GM18909 (cell line): ENCODE measurements around the gene LGALS7B.
"Not testable (repeated sequence)": the region's sequence is repeated elsewhere in the genome, so short reads cannot be mapped to it uniquely, and the experiment has no call there.

Experiments
- ATAC-seq: cut with Tn5 transposase; IDR thresholded peaks from one replicate; pipeline ENCODE4 v1.9.1; 2021; ENCODE audit warnings: mild to moderate bottlenecking; ENCODE audit not compliant: unreplicated experiment, poor library complexity

The LGALS7B gene

DNA sequence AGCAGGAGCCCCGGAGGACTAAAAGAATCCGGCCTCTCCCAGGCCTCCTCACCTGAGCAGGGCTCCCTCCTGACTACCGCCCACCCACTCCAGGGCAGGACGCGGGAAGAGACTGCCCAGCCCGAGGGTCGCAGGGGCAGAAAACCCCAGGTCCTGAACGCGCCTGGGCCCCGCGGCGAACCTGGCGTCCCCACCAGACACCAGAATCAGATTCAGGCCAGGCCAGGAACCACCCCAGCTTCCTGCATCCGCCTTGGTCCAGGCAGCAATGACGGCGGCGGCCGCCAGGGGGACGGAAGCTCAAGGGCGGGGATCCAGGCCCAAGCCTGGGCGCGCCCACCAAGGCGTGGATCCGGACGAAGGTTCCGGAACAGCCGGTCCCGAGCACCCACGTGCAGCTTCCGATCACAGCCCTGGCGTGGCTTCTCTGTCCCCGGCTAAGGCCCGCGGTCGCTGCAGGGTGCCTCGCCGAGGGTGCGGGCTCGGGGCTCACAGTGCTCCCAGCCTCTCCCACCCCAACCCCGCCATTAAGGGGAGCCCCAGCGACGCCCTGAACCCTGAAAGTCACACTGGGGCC lies 19.3 kb upstream of the LGALS7B start:
- ATAC-seq: no peak

- ATAC-seq: not testable (repeated sequence)
Measured at GRCh38 chr19:38770228-38770948, 18.6 kb upstream of the LGALS7B start.

GRCh38 chr19:38770949-38771275 lies 18.1 kb upstream of the LGALS7B start:
- ATAC-seq: not testable (repeated sequence)

- ATAC-seq: not testable (repeated sequence)
Measured at GRCh38 chr19:38771569-38771968, 17.4 kb upstream of the LGALS7B start.

DNA sequence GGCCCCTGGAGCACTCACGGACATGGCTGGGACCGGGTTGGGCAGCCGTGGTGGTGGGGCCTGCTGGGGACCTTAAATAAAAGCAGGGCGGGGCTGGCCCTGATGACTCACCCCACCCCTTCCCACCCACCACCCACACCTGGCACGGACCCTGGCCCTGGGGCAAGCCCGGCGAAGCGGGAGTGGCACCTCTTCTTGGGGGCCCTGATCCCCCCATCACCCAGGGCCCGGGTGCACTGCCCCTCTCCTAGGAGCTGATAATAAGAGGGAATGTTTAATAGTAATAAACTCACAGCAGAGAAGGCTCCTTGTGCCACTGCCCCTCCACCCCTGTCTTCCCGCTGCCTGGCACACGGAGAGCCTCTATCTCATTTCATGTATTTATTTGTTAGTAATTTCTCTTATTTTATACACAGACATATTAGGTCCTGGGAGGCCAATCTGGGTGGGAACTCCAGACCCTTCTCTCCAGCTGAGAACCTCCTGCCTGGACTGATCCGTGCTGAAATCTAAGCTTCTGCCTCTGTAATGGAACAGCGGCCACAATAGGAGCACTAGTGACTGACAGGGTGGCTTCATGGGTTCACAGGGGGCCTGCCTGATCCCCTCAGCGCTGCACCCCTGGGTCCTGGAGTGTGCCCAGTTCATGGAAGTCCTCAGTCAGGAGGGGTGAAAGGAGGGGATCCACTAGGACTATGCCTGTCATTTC lies 15.4 kb upstream of the LGALS7B start, which contains the start of gene LGALS7:
Gene LGALS7, minus strand, starts transcription at position 49 of the 709 bp plus-strand sequence. Its CDS starts 25 bp downstream, at position 24.
- no peak for ATAC-seq

- no peak for ATAC-seq
Measured at GRCh38 chr19:38774181-38774950, 14.6 kb upstream of the LGALS7B start.

GRCh38 chr19:38778733-38779132 lies 10.3 kb upstream of the LGALS7B start:
- no peak for ATAC-seq

GRCh38 chr19:38780443-38780842 lies 8.6 kb upstream of the LGALS7B start:
- ATAC-seq: no peak

GRCh38 chr19:38781058-38781457 lies 7.9 kb upstream of the LGALS7B start:
- ATAC-seq: no peak

GRCh38 chr19:38782212-38782611 lies 6.8 kb upstream of the LGALS7B start:
- ATAC-seq: not testable (repeated sequence)

DNA sequence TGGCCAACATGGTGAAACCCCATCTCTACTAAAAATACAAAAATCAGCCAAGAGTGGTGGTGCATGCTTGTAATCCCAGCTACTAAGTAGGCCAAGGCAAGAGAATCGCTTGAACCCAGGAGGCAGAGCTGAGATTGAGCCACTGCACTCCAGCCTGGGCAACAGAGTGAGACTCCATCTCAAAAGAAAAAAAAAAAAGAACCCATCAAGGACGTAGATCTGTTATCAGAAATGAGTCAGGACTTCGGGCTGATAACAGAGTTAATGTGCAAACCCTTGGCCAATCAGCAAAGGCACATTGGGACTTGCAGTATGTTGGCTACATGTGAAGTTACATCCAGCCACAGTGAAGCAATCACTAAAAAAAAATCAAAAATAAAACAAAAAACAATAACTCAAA lies 4.8 kb upstream of the LGALS7B start:
- ATAC-seq: no peak

DNA sequence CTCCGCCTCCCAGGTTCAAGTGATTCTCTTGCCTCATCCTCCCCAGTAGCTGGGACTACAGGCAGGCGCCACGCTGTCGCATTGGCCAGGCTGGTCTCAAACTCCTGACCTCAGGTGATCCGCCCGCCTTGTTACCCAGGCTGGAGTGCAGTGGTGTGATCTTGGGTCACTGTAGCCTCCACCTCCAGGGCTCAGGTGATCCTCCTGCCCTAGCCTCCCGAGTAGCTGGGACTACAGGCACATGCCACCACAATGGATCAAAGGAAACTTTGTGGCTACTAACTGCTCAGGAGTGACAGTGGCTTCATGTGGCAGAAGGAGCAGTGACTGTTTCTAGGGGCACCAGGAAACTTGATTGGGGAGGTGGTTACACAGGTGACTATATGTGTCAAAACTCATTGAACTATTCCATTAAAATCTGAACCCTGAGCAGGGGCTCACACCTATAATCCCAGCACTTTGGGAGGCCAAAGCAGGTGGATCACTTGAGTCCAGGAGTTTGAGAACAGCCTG lies 3.8 kb upstream of the LGALS7B start:
- no peak for ATAC-seq

DNA sequence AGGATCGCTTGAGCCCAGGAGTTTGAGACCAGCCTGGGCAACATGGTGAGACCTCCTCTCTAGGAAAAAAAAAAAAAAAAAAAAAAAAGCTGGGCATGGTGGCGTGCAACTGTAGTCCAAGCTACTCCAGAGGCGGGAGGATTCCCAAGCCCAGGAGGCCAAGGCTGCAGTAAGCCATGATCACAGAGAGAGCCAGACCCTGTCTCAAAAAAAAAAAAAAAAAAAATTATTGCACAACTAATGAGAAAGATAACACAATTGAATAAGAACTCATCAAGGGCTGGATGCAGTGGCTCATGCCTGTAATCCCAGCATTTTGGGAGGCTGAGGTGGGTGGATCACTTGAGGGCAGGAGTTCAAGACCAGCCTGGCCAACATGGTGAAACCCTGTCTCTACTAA lies 2.9 kb upstream of the LGALS7B start:
- ATAC-seq: not testable (repeated sequence)

- no peak for ATAC-seq
Measured at GRCh38 chr19:38786572-38787265, 2.3 kb upstream of the LGALS7B start.

GRCh38 chr19:38790507-38791403 lies 1.8 kb downstream of the LGALS7B start:
- ATAC-seq: not testable (repeated sequence)

- not testable (repeated sequence) for ATAC-seq
Measured at GRCh38 chr19:38791451-38792064, 2.6 kb downstream of the LGALS7B start.

- ATAC-seq: no peak
Measured at GRCh38 chr19:38792250-38793111, 3.5 kb downstream of the LGALS7B start.

DNA sequence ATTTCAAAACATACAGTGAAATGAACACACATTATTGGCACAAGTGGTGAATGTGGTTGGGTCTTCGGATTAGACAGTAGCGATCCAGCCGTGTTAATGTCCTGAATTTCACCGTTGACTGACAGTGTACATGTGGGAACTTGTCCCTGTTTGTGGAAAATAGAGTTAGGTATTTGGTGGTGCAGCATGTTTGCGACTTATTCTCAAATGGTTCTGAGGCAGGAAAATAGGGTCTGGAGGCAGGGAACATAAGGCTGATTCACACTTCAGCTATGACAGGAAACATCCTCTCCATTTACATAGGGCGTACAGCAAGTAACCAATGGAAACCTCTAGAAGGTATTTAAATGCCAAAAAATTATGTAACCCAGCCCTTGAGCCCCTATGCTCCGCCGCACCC lies 4.2 kb downstream of the LGALS7B start:
- no peak for ATAC-seq
